Neural crest cell (in vitro differentiated cells): ENCODE results near the gene LRRC59. TPM values are rescaled to one million over a fixed set of nuclear protein-coding genes. Genes with fewer than 3 reads are reported as not detected.

Experiments used
- DNase-seq: peaks from one replicate; pipeline ENCODE4 v3.0.0; 2021; ENCODE audit warnings: low read depth, mixed read lengths, low spot score
- H3K27ac Mint-ChIP-seq: one replicate; pipeline ENCODE4 v1.8.0; 2021; ENCODE audit warnings: mild to moderate bottlenecking, mixed read lengths; ENCODE audit not compliant: unreplicated experiment
- H3K27me3 Mint-ChIP-seq: 2 replicates; pipeline ENCODE4 v1.8.0; 2021; ENCODE audit warnings: low read depth, mild to moderate bottlenecking, mixed read lengths
- H3K36me3 Mint-ChIP-seq: 2 replicates; pipeline ENCODE4 v1.8.0; 2021; ENCODE audit warnings: low read depth, mild to moderate bottlenecking, mixed read lengths
- H3K4me1 Mint-ChIP-seq: 2 replicates; pipeline ENCODE4 v1.8.0; 2021; ENCODE audit warnings: mixed read lengths
- H3K4me3 Mint-ChIP-seq: one replicate; pipeline ENCODE4 v1.8.0; 2021; ENCODE audit warnings: mild to moderate bottlenecking, mixed read lengths
- H3K9me3 Mint-ChIP-seq: 2 replicates; pipeline ENCODE4 v1.8.0; 2021; ENCODE audit warnings: mixed read lengths
- CTCF ChIP-seq: fragments of 200-600 bp; sonication (generic); conservative IDR thresholded peaks from 2 replicates; pipeline ENCODE4 v1.5.0; 2021; ENCODE audit warnings: antibody characterized with exemption, mild to moderate bottlenecking
- total RNA-seq: library from RNA; stranded (reverse); gene quantifications from 2 replicates; pipeline ENCODE4 v1.2.1, GENCODE V29; 2021

LRRC59 gene
- total RNA-seq, 1 donor from 2014 or later, result 92.7 TPM

- no peaks in the 10 kb centered on the region for H3K27me3 Mint-ChIP-seq
- H3K4me1 Mint-ChIP-seq, result no peaks in the 10 kb centered on the region
- H3K36me3 Mint-ChIP-seq, result peaks cover 7% of the 10 kb centered on the region
- no peak for TF ChIP-seq CTCF
- no peak overlapping the region for H3K27ac Mint-ChIP-seq
- H3K9me3 Mint-ChIP-seq, result no peaks in the 10 kb centered on the region
- no peak for DNase-seq
- H3K4me3 Mint-ChIP-seq, result no peak overlapping the region
These were observed 41.5 kb downstream of the LRRC59 start for GRCh38 chr17:50355701-50356341.

DNA sequence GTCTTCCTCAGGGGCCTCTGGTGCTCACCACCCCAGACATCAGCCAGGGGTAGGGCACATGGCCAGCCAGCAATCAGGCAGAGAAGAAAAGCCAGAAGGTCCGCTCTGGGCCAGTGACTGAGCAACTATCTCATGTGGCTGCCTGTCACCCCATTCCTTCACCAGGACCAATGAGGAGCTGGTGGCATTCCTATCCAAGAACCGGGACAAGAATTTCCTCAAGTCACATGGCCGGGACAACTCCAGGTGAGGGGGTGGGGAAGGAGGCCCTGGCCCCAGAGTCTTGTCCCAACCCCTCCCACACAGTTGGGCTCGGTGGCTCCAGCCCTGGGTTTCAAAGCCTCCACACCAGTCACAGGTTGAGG, 42.0 kb downstream of the LRRC59 start:
- no peak overlapping the region for H3K27ac Mint-ChIP-seq
- no peak for DNase-seq
- H3K36me3 Mint-ChIP-seq, result peaks cover 7% of the 10 kb centered on the region
- no peak for TF ChIP-seq CTCF
- H3K4me3 Mint-ChIP-seq, result no peak overlapping the region
- no peaks in the 10 kb centered on the region for H3K9me3 Mint-ChIP-seq
- H3K27me3 Mint-ChIP-seq, result no peaks in the 10 kb centered on the region
- no peaks in the 10 kb centered on the region for H3K4me1 Mint-ChIP-seq

DNA sequence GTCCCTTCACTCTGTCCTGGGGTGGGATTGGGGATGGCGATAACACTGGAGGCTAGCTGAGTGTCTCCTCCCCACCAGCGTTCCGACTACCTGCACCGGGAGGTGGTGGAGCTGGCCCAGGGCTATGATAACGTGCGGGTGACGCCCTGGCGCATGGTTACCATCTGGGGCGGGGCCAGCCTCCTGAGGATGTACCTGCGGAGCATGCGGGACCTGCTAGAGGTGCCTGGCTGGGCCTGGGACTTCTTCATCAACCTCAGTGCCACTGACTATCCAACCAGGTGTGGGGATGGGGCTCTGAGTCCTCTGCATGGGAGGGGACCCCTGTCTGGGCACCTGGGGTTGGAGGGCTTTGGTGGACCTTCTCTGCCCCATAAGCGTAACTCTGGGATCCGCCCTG, 42.5 kb downstream of the LRRC59 start:
- Mint-ChIP-seq H3K4me1 (no peaks in the 10 kb centered on the region), H3K9me3 (no peaks in the 10 kb centered on the region), H3K27ac (no peak overlapping the region), H3K4me3 (no peak overlapping the region), H3K36me3 (peaks cover 7% of the 10 kb centered on the region), H3K27me3 (no peaks in the 10 kb centered on the region)
- no peak for TF ChIP-seq CTCF
- no peak for DNase-seq

DNA sequence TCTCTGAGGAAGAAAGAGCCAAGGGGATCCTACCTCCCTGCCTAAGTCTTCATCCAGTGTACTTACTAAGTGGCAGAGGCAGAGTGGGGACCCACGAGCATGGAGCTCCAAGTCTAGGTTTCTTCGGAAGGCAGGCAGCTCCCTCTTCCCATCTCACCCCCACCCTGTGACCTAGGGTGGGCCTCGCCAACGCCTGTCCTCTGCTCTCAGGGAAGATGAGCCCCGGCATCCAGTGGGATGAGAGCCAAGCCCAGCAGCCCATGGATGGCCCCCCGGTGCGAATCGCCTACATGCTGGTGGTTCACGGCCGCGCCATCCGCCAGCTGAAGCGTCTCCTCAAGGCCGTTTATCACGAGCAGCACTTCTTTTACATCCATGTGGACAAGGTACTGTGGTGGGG, 43.1 kb downstream of the LRRC59 start:
- no peak overlapping the region for H3K4me3 Mint-ChIP-seq
- TF ChIP-seq CTCF, result no peak
- H3K27me3 Mint-ChIP-seq, result no peaks in the 10 kb centered on the region
- H3K36me3 Mint-ChIP-seq, result peaks cover 7% of the 10 kb centered on the region
- no peaks in the 10 kb centered on the region for H3K4me1 Mint-ChIP-seq
- no peaks in the 10 kb centered on the region for H3K9me3 Mint-ChIP-seq
- no peak for DNase-seq
- H3K27ac Mint-ChIP-seq, result no peak overlapping the region

DNA sequence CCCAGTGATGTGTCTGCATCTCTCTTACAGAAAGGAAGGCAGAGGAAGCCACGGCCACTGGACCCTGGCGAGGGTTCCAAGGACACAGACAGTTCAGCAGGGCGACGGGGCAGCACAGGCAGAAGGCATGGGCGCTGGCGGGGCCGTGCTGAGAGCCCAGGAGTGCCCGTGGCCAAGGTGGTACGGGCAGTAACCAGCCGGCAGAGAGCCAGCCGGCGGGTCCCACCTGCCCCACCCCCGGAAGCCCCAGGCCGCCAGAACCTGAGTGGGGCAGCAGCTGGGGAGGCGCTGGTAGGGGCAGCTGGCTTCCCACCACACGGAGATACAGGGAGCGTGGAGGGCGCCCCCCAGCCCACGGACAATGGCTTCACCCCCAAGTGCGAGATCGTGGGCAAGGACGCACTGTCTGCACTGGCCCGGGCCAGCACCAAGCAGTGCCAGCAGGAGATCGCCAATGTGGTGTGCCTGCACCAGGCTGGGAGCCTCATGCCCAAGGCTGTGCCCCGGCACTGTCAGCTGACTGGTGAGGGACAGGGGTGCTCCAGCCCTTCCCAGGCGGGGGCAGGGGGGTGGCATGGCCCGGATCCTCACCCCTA, 43.6 kb downstream of the LRRC59 start:
- DNase-seq, result no peak
- peaks cover 7% of the 10 kb centered on the region for H3K36me3 Mint-ChIP-seq
- TF ChIP-seq CTCF, result no peak
- no peaks in the 10 kb centered on the region for H3K9me3 Mint-ChIP-seq
- no peaks in the 10 kb centered on the region for H3K27me3 Mint-ChIP-seq
- H3K4me1 Mint-ChIP-seq, result peaks cover 4% of the 10 kb centered on the region
- peak overlapping the region; percentile 31 for H3K4me3 Mint-ChIP-seq
- H3K27ac Mint-ChIP-seq, result no peak overlapping the region
